ENCODE measurements around the gene AKAP10. TPM values are rescaled to one million over a fixed set of nuclear protein-coding genes. Genes with fewer than 3 reads are reported as not detected.
A peak's percentile ranks its signal among the peaks of the same experiment; 100 is the strongest.

The AKAP10 gene
- total and polyA plus RNA-seq, 10 of the 15 experiments (the other 5 are each of a cell fraction or from before 2014, with no cell fraction given), result 4.3 to 23.7 (median 14.7) TPM

GRCh38 chr17:19905502-19905901, 72.1 kb downstream of the AKAP10 start:
- RAD21 ChIA-PET (ENCODE audit: unreplicated experiment), result no interaction called here
- Histone ChIP-seq H3K79me2 (ENCODE audit: control insufficient read depth, insufficient read depth, low read length) (no peaks in the 10 kb centered on the region), H4K20me1 (ENCODE audit: control insufficient read depth, insufficient read depth) (no peaks in the 10 kb centered on the region), H3K9me3 (replicated peaks; ENCODE audit: control insufficient read depth, insufficient read depth, low read length) (no peaks in the 10 kb centered on the region), H3K9ac (ENCODE audit: control insufficient read depth, insufficient read depth, low read length) (no peak overlapping the region), H3K4me1 (ENCODE audit: control insufficient read depth, insufficient read depth, low read length) (no peaks in the 10 kb centered on the region), H3K4me2 (ENCODE audit: control insufficient read depth, insufficient read depth) (no peak overlapping the region), H2AFZ (ENCODE audit: control insufficient read depth, low read depth, low read length) (no peak overlapping the region), H3K27me3 (replicated peaks in 1 of 2; ENCODE audit: control insufficient read depth in 2 of 2, insufficient read depth in 2 of 2, low read length in 1 of 2) (no peaks in the 10 kb centered on the region), H3K27ac (ENCODE audit: control insufficient read depth, insufficient read depth) (no peak overlapping the region), H3K4me3 (no peak overlapping the region), H3K36me3 (ENCODE audit: control insufficient read depth in 2 of 2, insufficient read depth in 2 of 2, low read length in 1 of 2) (peaks cover 7 to 37% of the 10 kb centered on the region in 2 experiments)
- ATAC-seq, result no peak
- SMC1A ChIA-PET (ENCODE audit: uncharacterized antibody, unreplicated experiment), result no interaction called here
- TF ChIP-seq GABPA (IDR thresholded peaks at IDR 0.05; ENCODE audit: low read depth), result no peak
- 0 out of 2 replicates have a peak, but pooled peaks have one; percentile 8 for TF ChIP-seq NFYB (IDR thresholded peaks at IDR 0.05; ENCODE audit: insufficient read depth, low read depth, low read length)
- no peak for TF ChIP-seq RBBP5 (conservative IDR thresholded peaks at IDR 0.05)
- intact Hi-C loops (cut with micrococcal nuclease; ENCODE audit: unreplicated experiment), result no loop called here
- POLR2A ChIA-PET, result no interaction called here
- no TSS peak for BruUV-seq (replicated peaks)
- 76% methylated on average over 5 of the region's 5 CpGs for WGBS (ENCODE audit: insufficient coverage, insufficient replicate concordance, low lambda C conversion rate, missing lambda C conversion rate)
- in situ Hi-C loops (cut with MboI), result no loop called here
- FAIRE-seq, result no peak
- CTCF ChIA-PET, result no interaction called here
- DNase-seq (ENCODE audit: low read depth, low spot score), result no peak

DNA sequence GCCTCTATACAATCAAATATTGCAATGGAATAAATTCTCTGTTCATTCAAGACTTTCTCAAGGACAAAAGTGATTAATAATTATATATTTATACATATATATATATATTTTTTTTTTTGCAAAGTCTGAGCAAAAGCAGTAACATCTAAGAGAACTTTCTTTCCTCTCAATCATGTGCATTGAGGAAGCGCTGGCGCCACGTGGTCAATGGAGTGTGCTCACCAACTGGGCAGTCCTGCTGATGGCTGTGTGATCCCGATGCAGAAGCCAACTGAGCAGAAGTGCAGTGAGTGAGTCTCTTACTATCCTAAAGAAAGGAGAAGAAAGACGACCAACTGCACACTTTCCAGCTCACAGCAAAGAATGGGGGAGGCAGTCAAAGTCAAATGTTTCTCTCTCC, 72.7 kb downstream of the AKAP10 start:
- H3K9ac ChIP-seq (ENCODE audit: control insufficient read depth, insufficient read depth, low read length), result no peak overlapping the region
- peaks cover 7 to 32% of the 10 kb centered on the region in 2 experiments; a peak in 3 of 4 replicates for H3K36me3 ChIP-seq (ENCODE audit: control insufficient read depth in 2 of 2, insufficient read depth in 2 of 2, low read length in 1 of 2)
- POLR2A ChIA-PET, result no interaction called here
- in situ Hi-C loops (cut with MboI) (no loop called here), intact Hi-C loops (cut with micrococcal nuclease; ENCODE audit: unreplicated experiment) (no loop called here)
- ATAC-seq, result no peak
- no peak overlapping the region for H2AFZ ChIP-seq (ENCODE audit: control insufficient read depth, low read depth, low read length)
- FAIRE-seq, result no peak
- no peaks in the 10 kb centered on the region for H3K27me3 ChIP-seq (replicated peaks in 1 of 2; ENCODE audit: control insufficient read depth in 2 of 2, insufficient read depth in 2 of 2, low read length in 1 of 2)
- RAD21 ChIA-PET (ENCODE audit: unreplicated experiment), result no interaction called here
- H3K79me2 ChIP-seq (ENCODE audit: control insufficient read depth, insufficient read depth, low read length), result no peaks in the 10 kb centered on the region
- WGBS (ENCODE audit: insufficient coverage, insufficient replicate concordance, low lambda C conversion rate, missing lambda C conversion rate), result 90% methylated on average over 5 of the region's 5 CpGs
- H3K4me3 ChIP-seq, result no peak overlapping the region
- SMC1A ChIA-PET (ENCODE audit: uncharacterized antibody, unreplicated experiment), result no interaction called here
- no peaks in the 10 kb centered on the region for H3K9me3 ChIP-seq (replicated peaks; ENCODE audit: control insufficient read depth, insufficient read depth, low read length)
- H4K20me1 ChIP-seq (ENCODE audit: control insufficient read depth, insufficient read depth), result no peaks in the 10 kb centered on the region
- DNase-seq (ENCODE audit: low read depth, low spot score), result no peak
- CTCF ChIA-PET, result no interaction called here
- no peak overlapping the region for H3K27ac ChIP-seq (ENCODE audit: control insufficient read depth, insufficient read depth)
- no TSS peak for BruUV-seq (replicated peaks)
- no peaks in the 10 kb centered on the region for H3K4me1 ChIP-seq (ENCODE audit: control insufficient read depth, insufficient read depth, low read length)
- no peak overlapping the region for H3K4me2 ChIP-seq (ENCODE audit: control insufficient read depth, insufficient read depth)
- TF ChIP-seq POLR2A (IDR thresholded peaks at IDR 0.05; ENCODE audit: low read depth, low read length) (no peak), JUNB (IDR thresholded peaks at IDR 0.05) (no peak), E2F8 (IDR thresholded peaks at IDR 0.05; ENCODE audit: low read depth, partially characterized antibody) (no peak), STAT3 (IDR thresholded peaks at IDR 0.05; ENCODE audit: low read depth, low read length) (no peak), ZNF207 (IDR thresholded peaks at IDR 0.05; ENCODE audit: borderline replicate concordance) (no peak), CREM (IDR thresholded peaks at IDR 0.05; ENCODE audit: low read depth) (no peak), KLF5 (IDR thresholded peaks at IDR 0.05; ENCODE audit: partially characterized antibody) (no peak), MYC (IDR thresholded peaks at IDR 0.05; ENCODE audit: insufficient read depth, insufficient read length, insufficient replicate concordance, low read length, severe bottlenecking) (no peak), ZNF274 (IDR thresholded peaks at IDR 0.05; ENCODE audit: insufficient read depth, insufficient read length) (no peak), NFIC (IDR thresholded peaks at IDR 0.05; ENCODE audit: low read depth, low read length) (no peak)
- TF ChIP-seq, protein P1, sequence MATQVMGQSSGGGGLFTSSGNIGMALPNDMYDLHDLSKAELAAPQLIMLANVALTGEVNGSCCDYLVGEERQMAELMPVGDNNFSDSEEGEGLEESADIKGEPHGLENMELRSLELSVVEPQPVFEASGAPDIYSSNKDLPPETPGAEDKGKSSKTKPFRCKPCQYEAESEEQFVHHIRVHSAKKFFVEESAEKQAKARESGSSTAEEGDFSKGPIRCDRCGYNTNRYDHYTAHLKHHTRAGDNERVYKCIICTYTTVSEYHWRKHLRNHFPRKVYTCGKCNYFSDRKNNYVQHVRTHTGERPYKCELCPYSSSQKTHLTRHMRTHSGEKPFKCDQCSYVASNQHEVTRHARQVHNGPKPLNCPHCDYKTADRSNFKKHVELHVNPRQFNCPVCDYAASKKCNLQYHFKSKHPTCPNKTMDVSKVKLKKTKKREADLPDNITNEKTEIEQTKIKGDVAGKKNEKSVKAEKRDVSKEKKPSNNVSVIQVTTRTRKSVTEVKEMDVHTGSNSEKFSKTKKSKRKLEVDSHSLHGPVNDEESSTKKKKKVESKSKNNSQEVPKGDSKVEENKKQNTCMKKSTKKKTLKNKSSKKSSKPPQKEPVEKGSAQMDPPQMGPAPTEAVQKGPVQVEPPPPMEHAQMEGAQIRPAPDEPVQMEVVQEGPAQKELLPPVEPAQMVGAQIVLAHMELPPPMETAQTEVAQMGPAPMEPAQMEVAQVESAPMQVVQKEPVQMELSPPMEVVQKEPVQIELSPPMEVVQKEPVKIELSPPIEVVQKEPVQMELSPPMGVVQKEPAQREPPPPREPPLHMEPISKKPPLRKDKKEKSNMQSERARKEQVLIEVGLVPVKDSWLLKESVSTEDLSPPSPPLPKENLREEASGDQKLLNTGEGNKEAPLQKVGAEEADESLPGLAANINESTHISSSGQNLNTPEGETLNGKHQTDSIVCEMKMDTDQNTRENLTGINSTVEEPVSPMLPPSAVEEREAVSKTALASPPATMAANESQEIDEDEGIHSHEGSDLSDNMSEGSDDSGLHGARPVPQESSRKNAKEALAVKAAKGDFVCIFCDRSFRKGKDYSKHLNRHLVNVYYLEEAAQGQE (IDR thresholded peaks at IDR 0.05; ENCODE audit: low read depth, low read length), result no peak
